Left colon (tissue), 2 donors: ENCODE results near the gene ISM1. TPM values are rescaled to one million over a fixed set of nuclear protein-coding genes. Genes with fewer than 3 reads are reported as not detected.

Source experiments
- ATAC-seq: fragments of 200-7000 bp; cut with Tn5 transposase; one replicate; pipeline ENCODE4 v1.9.1; 2020; ENCODE audit warnings: mild to moderate bottlenecking, moderate library complexity
- DNase-seq, 2 donors: peaks; one replicate each; pipeline ENCODE4 v3.0.0-alpha.2; 2020
- intact Hi-C, 2 donors: fragments of 100-400 bp; cut with DNase I in 1 of 2; cut with micrococcal nuclease in 1 of 2; formaldehyde crosslinking; loops; one replicate each; pipeline versions ENCODE4 v1.11.2 to v1.14.0; 2022; cut with DNase I, micrococcal nuclease
- total RNA-seq, 2 donors: library from RNA; stranded (reverse); fragmentation: NEBNext Ultra II Directional; extraction: Animal tissue kit (Norgen Biotek cat#: 25700); gene quantifications; one replicate each; pipeline ENCODE4 v1.2.1, GENCODE V29; 2021
- donor health status: DM: no; HTN: no; CAD: no.
- donor health status: DM: yes; HTN: yes; CAD: no.

The ISM1 gene
- total RNA-seq, 2 donors from 2014 or later = 0.18 to 0.25 TPM

- no peak for DNase-seq
- no peak for ATAC-seq
- intact Hi-C loops = no loop called here
These were observed 73.4 kb downstream of the ISM1 start for GRCh38 chr20:13294522-13294921.

GRCh38 chr20:13295637-13296036, 74.6 kb downstream of the ISM1 start:
- intact Hi-C loops = no loop called here
- ATAC-seq (no peak), DNase-seq (no peak)

- ATAC-seq (no peak), DNase-seq (no peak)
- intact Hi-C loops = no loop called here
These were observed 75.0 kb downstream of the ISM1 start for GRCh38 chr20:13296070-13296469.

GRCh38 chr20:13297147-13297899, 76.2 kb downstream of the ISM1 start:
- intact Hi-C loops = no loop called here
- ATAC-seq (no peak), DNase-seq (no peak)

- DNase-seq (no peak), ATAC-seq (no peak)
- intact Hi-C loops = no loop called here
These were observed 77.8 kb downstream of the ISM1 start for GRCh38 chr20:13298692-13299373.

GRCh38 chr20:13299401-13299800, 78.3 kb downstream of the ISM1 start:
- intact Hi-C loops = no loop called here
- ATAC-seq = no peak
- DNase-seq = no peak

- intact Hi-C loops = no loop called here
- DNase-seq = no peak
- ATAC-seq = no peak
These were observed 80.5 kb downstream of the ISM1 start for GRCh38 chr20:13301596-13301995.

GRCh38 chr20:13302647-13303450, 81.8 kb downstream of the ISM1 start:
- intact Hi-C loops = no loop called here

GRCh38 chr20:13305284-13305683, 84.2 kb downstream of the ISM1 start:
- DNase-seq = no peak
- ATAC-seq = no peak
- intact Hi-C loops = no loop called here

More at GRCh38 chr20:13302647-13303450, 81.8 kb downstream of the ISM1 start:
- DNase-seq (peak in 1 of 2 donors; percentile 42), ATAC-seq (peak; percentile 82)

GRCh38 chr20:13307562-13308163, 86.6 kb downstream of the ISM1 start:
- no peak for DNase-seq
- intact Hi-C loops = no loop called here
- no peak for ATAC-seq

GRCh38 chr20:13312300-13312699, 91.2 kb downstream of the ISM1 start:
- intact Hi-C loops = no loop called here
- ATAC-seq (no peak), DNase-seq (no peak)

- intact Hi-C loops = no loop called here
- ATAC-seq (no peak), DNase-seq (no peak)
These were observed 92.1 kb downstream of the ISM1 start for GRCh38 chr20:13313201-13313600.

GRCh38 chr20:13317439-13317838, 96.4 kb downstream of the ISM1 start:
- intact Hi-C loops = no loop called here
- DNase-seq (no peak), ATAC-seq (no peak)

GRCh38 chr20:13318871-13319521, 97.9 kb downstream of the ISM1 start:
- intact Hi-C loops = no loop called here
- DNase-seq (no peak), ATAC-seq (no peak)

- intact Hi-C loops = no loop called here
- ATAC-seq (no peak), DNase-seq (no peak)
These were observed 99.6 kb downstream of the ISM1 start for GRCh38 chr20:13320702-13321101.

- intact Hi-C loops = no loop called here
- DNase-seq (no peak), ATAC-seq (no peak)
These were observed 100.3 kb downstream of the ISM1 start for GRCh38 chr20:13321416-13321815.

GRCh38 chr20:13322198-13322597, 101.1 kb downstream of the ISM1 start:
- no peak for DNase-seq
- intact Hi-C loops = no loop called here
- no peak for ATAC-seq

- intact Hi-C loops = no loop called here
- ATAC-seq (no peak), DNase-seq (no peak)
These were observed 101.5 kb downstream of the ISM1 start for GRCh38 chr20:13322621-13323020.

GRCh38 chr20:13325033-13325432, 104.0 kb downstream of the ISM1 start:
- intact Hi-C loops = no loop called here
- peak; percentile 51 for ATAC-seq
- DNase-seq = peak in 1 of 2 donors; percentile 30
